GM12878 (cell line): Measurements from ENCODE around the gene GABBR2.

Source experiments
- CTCF ChIP-seq, 3 experiments: IDR thresholded peaks in 2 of 3; conservative IDR thresholded peaks in 1 of 3; 2 replicates each; pipeline ENCODE4 v1.5.1; 2011; ENCODE audit warnings: low read depth in 3 of 3, low read length in 3 of 3, mild to moderate bottlenecking in 3 of 3, control low read depth in 2 of 3, moderate library complexity in 2 of 3, inconsistent platforms in 1 of 3, mixed read lengths in 1 of 3; ENCODE audit not compliant: control insufficient read depth in 2 of 3, insufficient read depth in 1 of 3; ENCODE audit errors: extremely low read depth in 1 of 3
- POLR2AphosphoS5 ChIP-seq: IDR thresholded peaks from 2 replicates; pipeline ENCODE4 v1.6.1; 2011; ENCODE audit warnings: mild to moderate bottlenecking, low read length, inconsistent platforms
- ZBTB4 ChIP-seq: fragments of 450-650 bp; formaldehyde crosslinking; IDR thresholded peaks from 2 replicates; pipeline ENCODE4 v1.4.0; 2022; ENCODE audit warnings: mild to moderate bottlenecking, moderate library complexity
- TF ChIP-seq, protein P1 (sequence below): fragments of 450-650 bp; formaldehyde crosslinking; IDR thresholded peaks from 2 replicates; pipeline ENCODE4 v1.5.0; 2022; ENCODE audit warnings: mild to moderate bottlenecking, missing genetic modification characterization

DNA sequence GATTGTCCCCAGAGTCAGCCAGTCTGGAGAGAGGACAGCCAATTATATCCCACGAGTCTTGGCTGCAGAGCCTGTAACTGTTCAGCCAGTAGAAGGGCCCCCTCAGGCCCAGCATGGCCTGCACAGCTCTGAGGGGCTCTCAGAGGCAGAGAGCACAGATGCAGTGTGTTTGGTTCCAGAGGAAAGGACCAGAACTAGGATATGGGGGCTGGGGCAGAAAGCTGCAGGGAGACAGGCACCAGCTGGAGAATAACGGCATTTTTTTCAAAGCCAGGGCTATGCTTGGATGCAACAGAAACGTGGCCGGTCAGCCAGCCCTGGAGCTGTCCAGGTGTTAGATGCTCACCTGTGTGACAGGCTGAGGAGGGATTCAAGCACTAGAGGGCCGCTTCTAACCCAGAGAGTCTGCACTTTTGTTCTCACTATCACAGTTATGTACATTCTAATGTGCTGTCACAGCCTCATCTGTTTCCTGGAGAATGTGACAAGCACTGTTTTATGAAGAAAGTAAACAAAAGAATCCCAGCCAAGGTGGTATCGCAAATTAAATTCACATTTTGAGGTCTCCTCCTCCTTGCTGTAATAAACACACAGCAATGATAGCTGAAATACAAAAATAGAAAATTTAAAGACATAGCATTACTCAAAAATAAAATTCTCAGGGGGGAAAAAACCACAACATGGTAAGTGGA, 96.5 kb downstream of the GABBR2 start:
- TF ChIP-seq CTCF (IDR thresholded peaks at IDR 0.05 in 2 of 3, conservative IDR thresholded peaks at IDR 0.05 in 1 of 3; ENCODE audit: control insufficient read depth in 2 of 3, extremely low read depth in 1 of 3, insufficient read depth in 1 of 3, low read depth in 3 of 3, low read length in 3 of 3) = no peak
- TF ChIP-seq ZBTB4 = no peak
- TF ChIP-seq, protein P1, sequence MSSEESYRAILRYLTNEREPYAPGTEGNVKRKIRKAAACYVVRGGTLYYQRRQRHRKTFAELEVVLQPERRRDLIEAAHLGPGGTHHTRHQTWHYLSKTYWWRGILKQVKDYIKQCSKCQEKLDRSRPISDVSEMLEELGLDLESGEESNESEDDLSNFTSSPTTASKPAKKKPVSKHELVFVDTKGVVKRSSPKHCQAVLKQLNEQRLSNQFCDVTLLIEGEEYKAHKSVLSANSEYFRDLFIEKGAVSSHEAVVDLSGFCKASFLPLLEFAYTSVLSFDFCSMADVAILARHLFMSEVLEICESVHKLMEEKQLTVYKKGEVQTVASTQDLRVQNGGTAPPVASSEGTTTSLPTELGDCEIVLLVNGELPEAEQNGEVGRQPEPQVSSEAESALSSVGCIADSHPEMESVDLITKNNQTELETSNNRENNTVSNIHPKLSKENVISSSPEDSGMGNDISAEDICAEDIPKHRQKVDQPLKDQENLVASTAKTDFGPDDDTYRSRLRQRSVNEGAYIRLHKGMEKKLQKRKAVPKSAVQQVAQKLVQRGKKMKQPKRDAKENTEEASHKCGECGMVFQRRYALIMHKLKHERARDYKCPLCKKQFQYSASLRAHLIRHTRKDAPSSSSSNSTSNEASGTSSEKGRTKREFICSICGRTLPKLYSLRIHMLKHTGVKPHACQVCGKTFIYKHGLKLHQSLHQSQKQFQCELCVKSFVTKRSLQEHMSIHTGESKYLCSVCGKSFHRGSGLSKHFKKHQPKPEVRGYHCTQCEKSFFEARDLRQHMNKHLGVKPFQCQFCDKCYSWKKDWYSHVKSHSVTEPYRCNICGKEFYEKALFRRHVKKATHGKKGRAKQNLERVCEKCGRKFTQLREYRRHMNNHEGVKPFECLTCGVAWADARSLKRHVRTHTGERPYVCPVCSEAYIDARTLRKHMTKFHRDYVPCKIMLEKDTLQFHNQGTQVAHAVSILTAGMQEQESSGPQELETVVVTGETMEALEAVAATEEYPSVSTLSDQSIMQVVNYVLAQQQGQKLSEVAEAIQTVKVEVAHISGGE (CRISPR knock-in tag) = no peak
- no peak for TF ChIP-seq POLR2AphosphoS5
